Mammary epithelial cell (primary cell): ENCODE measurements around the gene TENM4.
"Not testable (repeated sequence)": the region's sequence is repeated elsewhere in the genome, so short reads cannot be mapped to it uniquely, and the experiment has no call there.

Source experiments
- CTCF ChIP-seq, 2 donors: IDR thresholded peaks in 1 of 2; conservative IDR thresholded peaks in 1 of 2; 2 replicates each; pipeline ENCODE4 v1.5.1; 2011 to 2012; ENCODE audit warnings: inconsistent platforms in 2 of 2, low read length in 2 of 2, mild to moderate bottlenecking in 2 of 2, control low read depth in 1 of 2, low read depth in 1 of 2; ENCODE audit not compliant: insufficient read depth in 1 of 2; ENCODE audit errors: extremely low read depth in 1 of 2
- EZH2 ChIP-seq: IDR thresholded peaks from 2 replicates; pipeline ENCODE4 v1.6.1; 2012; ENCODE audit warnings: low read length, inconsistent platforms, borderline replicate concordance

- not testable (repeated sequence) for TF ChIP-seq EZH2; CTCF (conservative IDR thresholded peaks at IDR 0.05 in 1 of 2, IDR thresholded peaks at IDR 0.05 in 1 of 2; ENCODE audit: extremely low read depth in 1 of 2, insufficient read depth in 1 of 2, low read depth in 1 of 2, low read length in 2 of 2)
Observed at GRCh38 chr11:78977848-78978247, 463.0 kb downstream of the TENM4 start.
